Epithelial cell of esophagus (primary cell): Measurements from ENCODE around the gene PALM.

ENCODE experiments used
- DNase-seq: peaks from one replicate; pipeline ENCODE4 v3.0.0; 2010; ENCODE audit warnings: low read depth
- H3K4me3 ChIP-seq: 2 replicates; pipeline ENCODE4 v1.5.1; 2011; ENCODE audit warnings: mild to moderate bottlenecking, low read length, control low read depth
- CTCF ChIP-seq: IDR thresholded peaks from 2 replicates; pipeline ENCODE4 v1.5.1; 2011; ENCODE audit warnings: low read depth, mild to moderate bottlenecking, low read length, control low read depth, inconsistent platforms; ENCODE audit not compliant: insufficient read depth; ENCODE audit errors: missing control alignments

PALM gene

GRCh38 chr19:676339-677105 is 32.2 kb upstream of the PALM start, which contains the start of gene FSTL3:
Gene FSTL3, plus strand, starts transcription at chr19:676392. Its CDS starts 32 bp downstream, at chr19:676424.
- no peak for TF ChIP-seq CTCF
- DNase-seq = peak; percentile 32
- H3K4me3 ChIP-seq = peak within 1 kb of the TSS; percentile 84

- TF ChIP-seq CTCF = no peak
- peak; percentile 86 for DNase-seq
- H3K4me3 ChIP-seq = peak overlapping the region; percentile 84
These were observed 31.5 kb upstream of the PALM start for GRCh38 chr19:677201-677600.

- peak; percentile 72 for DNase-seq
- H3K4me3 ChIP-seq = peak overlapping the region; percentile 84
These were observed 30.9 kb upstream of the PALM start for GRCh38 chr19:677601-678436.

GRCh38 chr19:678791-679388 is 29.8 kb upstream of the PALM start:
- no peak for DNase-seq
- peak overlapping the region; percentile 44 for H3K4me3 ChIP-seq
- TF ChIP-seq CTCF = no peak

More at GRCh38 chr19:677601-678436, 30.9 kb upstream of the PALM start:
- no peak for TF ChIP-seq CTCF

GRCh38 chr19:679418-680286 is 29.1 kb upstream of the PALM start:
- TF ChIP-seq CTCF = no peak
- peak; percentile 76 for DNase-seq
- H3K4me3 ChIP-seq = peak overlapping the region; percentile 44

GRCh38 chr19:680287-681028 is 28.3 kb upstream of the PALM start:
- H3K4me3 ChIP-seq = peak overlapping the region; percentile 46
- peak; percentile 99 for DNase-seq
- no peak for TF ChIP-seq CTCF
